ENCODE results near the gene ATP2A1.

The ATP2A1 gene

DNA sequence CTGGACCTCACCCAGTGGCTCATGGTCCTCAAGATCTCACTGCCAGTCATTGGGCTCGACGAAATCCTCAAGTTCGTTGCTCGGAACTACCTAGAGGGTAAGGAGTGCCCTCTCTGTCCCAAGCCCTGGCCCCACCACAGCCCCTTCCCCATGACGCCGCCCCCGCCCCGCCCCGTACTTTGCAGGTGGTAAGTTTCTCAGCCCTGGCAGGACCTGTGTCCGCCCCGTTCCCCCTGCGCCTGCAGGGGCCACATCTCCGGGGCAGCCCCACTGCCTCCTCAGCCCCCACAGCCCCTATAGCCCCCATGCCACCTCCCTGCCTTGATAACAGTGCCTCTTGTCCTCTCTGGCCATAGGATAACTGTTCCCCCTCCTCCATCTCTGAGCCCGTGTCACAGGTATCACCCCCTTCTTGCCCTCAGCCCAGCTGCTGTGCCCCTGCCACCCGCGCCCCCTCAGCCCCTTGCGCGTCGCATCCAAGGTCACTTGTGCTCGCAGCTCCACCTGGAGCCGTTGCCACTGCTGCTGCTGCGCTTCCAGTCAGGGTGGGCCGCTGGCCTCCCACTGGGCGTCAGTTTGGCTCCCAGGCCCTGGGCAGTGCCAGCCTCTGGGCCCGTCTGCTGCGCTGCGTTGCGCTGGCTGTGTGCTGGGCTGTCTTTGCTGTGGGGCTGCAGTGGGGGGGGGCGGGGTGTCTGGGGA lies 25.2 kb downstream of the ATP2A1 start:
- TF ChIP-seq, protein P1, sequence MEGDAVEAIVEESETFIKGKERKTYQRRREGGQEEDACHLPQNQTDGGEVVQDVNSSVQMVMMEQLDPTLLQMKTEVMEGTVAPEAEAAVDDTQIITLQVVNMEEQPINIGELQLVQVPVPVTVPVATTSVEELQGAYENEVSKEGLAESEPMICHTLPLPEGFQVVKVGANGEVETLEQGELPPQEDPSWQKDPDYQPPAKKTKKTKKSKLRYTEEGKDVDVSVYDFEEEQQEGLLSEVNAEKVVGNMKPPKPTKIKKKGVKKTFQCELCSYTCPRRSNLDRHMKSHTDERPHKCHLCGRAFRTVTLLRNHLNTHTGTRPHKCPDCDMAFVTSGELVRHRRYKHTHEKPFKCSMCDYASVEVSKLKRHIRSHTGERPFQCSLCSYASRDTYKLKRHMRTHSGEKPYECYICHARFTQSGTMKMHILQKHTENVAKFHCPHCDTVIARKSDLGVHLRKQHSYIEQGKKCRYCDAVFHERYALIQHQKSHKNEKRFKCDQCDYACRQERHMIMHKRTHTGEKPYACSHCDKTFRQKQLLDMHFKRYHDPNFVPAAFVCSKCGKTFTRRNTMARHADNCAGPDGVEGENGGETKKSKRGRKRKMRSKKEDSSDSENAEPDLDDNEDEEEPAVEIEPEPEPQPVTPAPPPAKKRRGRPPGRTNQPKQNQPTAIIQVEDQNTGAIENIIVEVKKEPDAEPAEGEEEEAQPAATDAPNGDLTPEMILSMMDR (IDR thresholded peaks at IDR 0.05; ENCODE audit: insufficient read depth, missing control alignments), result no peak
- no peak for FAIRE-seq
- no peak for DNase-seq (ENCODE audit: insufficient read length, low spot score)

GRCh38 chr16:28904363-28904762 lies 26.1 kb downstream of the ATP2A1 start:
- TF ChIP-seq, protein P1 (IDR thresholded peaks at IDR 0.05; ENCODE audit: insufficient read depth, missing control alignments), result no peak
- no peak for DNase-seq (ENCODE audit: insufficient read length, low spot score)
- FAIRE-seq, result no peak

- DNase-seq (ENCODE audit: insufficient read length, low spot score) (no peak), FAIRE-seq (no peak)
- TF ChIP-seq, protein P1 (IDR thresholded peaks at IDR 0.05; ENCODE audit: insufficient read depth, missing control alignments), result no peak
These were observed 26.5 kb downstream of the ATP2A1 start for GRCh38 chr16:28904828-28905227.

DNA sequence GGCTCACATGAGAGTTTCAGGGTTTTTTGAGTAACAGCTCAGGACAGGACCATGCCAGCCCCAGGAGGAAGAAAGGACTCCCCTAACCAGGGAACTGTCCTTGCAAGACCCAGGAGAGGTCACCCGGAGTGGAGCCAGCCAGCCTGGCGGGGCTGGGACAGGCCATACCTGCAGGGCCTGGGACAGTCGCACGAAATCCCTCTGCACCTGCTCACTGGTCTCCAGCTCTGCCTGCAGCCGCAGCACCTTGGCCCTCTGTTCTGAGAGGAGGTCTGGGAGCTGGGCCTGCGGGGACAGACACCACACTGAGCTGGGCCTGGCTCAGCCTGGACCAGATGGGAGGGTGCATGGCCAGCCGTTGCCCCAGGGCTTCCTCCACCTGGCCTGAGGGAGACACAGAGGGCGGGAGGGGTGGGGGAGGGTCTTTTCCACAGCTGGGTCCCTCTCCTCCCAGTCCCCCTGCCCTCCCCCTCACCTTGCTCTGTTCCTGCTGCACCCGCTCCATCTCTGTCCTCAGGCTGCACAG lies 27.0 kb downstream of the ATP2A1 start:
- TF ChIP-seq, protein P1 (IDR thresholded peaks at IDR 0.05; ENCODE audit: insufficient read depth, missing control alignments), result no peak
- FAIRE-seq, result no peak

DNA sequence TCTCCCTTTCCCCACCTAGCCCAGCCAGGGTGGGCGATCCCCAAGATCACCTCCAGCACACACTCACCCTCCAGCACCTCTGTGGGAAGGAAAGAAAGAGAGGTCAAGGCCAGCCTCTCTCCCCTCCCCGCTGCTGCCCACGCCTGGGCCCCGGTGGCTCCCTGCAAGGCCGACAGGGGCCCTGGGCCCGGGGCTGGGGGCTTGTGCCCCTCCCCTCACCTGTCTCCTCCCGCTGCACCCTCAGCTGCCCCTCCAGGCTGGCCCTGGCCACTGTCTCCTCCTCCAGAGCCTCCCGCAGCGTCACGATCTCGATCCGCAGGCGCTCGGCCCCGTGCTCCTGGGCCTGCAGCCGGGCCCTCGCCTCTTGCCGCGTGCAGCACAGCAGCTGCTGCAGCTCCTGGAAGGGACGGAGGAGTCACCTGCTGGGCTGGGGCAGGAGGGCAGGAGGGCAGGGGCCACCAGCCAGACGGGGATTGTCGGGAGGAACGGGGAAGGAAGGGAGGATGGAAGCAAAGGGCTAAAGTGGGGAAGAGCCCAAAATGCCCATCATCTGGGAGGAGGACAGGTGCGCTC lies 27.6 kb downstream of the ATP2A1 start:
- TF ChIP-seq, protein P1 (IDR thresholded peaks at IDR 0.05; ENCODE audit: insufficient read depth, missing control alignments), result no peak
- no peak for DNase-seq (ENCODE audit: insufficient read length, low spot score)
- no peak for FAIRE-seq

More for the DNA sequence above, 27.0 kb downstream of the ATP2A1 start:
- no peak for DNase-seq (ENCODE audit: insufficient read length, low spot score)

GRCh38 chr16:28910086-28911031 lies 32.1 kb downstream of the ATP2A1 start:
- DNase-seq (ENCODE audit: insufficient read length, low spot score), result peak; percentile 75
- no peak for FAIRE-seq
- TF ChIP-seq, protein P1 (IDR thresholded peaks at IDR 0.05; ENCODE audit: insufficient read depth, missing control alignments), result no peak

All from D721Med (cell line).